ENCODE data around the gene RALBP1.

- no peak for TF ChIP-seq YY1 (IDR thresholded peaks at IDR 0.05; ENCODE audit: low read depth)
- TF ChIP-seq, protein P1, sequence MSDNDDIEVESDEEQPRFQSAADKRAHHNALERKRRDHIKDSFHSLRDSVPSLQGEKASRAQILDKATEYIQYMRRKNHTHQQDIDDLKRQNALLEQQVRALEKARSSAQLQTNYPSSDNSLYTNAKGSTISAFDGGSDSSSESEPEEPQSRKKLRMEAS (IDR thresholded peaks at IDR 0.05), result no peak
These were observed 64.0 kb downstream of the RALBP1 start for GRCh38 chr18:9539283-9539682.
